Measurements from ENCODE around the gene CRY1.

The CRY1 gene

GRCh38 chr12:107066691-107067090 is 26.7 kb downstream of the CRY1 start:
- H3K4me3 ChIP-seq (ENCODE audit: low read depth, low read length), result no peak overlapping the region

GRCh38 chr12:107064687-107065086 is 28.7 kb downstream of the CRY1 start:
- H3K4me3 ChIP-seq (ENCODE audit: low read depth, low read length), result no peak overlapping the region
- DNase-seq (ENCODE audit: low read depth), result no peak
- TF ChIP-seq CTCF (IDR thresholded peaks at IDR 0.05; ENCODE audit: low read depth, low read length, missing control alignments), result no peak

More at GRCh38 chr12:107066691-107067090, 26.7 kb downstream of the CRY1 start:
- DNase-seq (ENCODE audit: low read depth), result no peak
- no peak for TF ChIP-seq CTCF (IDR thresholded peaks at IDR 0.05; ENCODE audit: low read depth, low read length, missing control alignments)

GRCh38 chr12:107064243-107064642 is 29.1 kb downstream of the CRY1 start:
- no peak for TF ChIP-seq CTCF (IDR thresholded peaks at IDR 0.05; ENCODE audit: low read depth, low read length, missing control alignments)
- no peak overlapping the region for H3K4me3 ChIP-seq (ENCODE audit: low read depth, low read length)
- no peak for DNase-seq (ENCODE audit: low read depth)

GRCh38 chr12:107058190-107058589 is 35.2 kb downstream of the CRY1 start:
- TF ChIP-seq CTCF (IDR thresholded peaks at IDR 0.05; ENCODE audit: low read depth, low read length, missing control alignments), result no peak
- DNase-seq (ENCODE audit: low read depth), result no peak
- no peak overlapping the region for H3K4me3 ChIP-seq (ENCODE audit: low read depth, low read length)

- DNase-seq (ENCODE audit: low read depth), result no peak
- TF ChIP-seq CTCF (IDR thresholded peaks at IDR 0.05; ENCODE audit: low read depth, low read length, missing control alignments), result no peak
- no peak overlapping the region for H3K4me3 ChIP-seq (ENCODE audit: low read depth, low read length)
Observed at GRCh38 chr12:107057071-107057834, 36.1 kb downstream of the CRY1 start.

- DNase-seq (ENCODE audit: low read depth), result no peak
- H3K4me3 ChIP-seq (ENCODE audit: low read depth, low read length), result no peak overlapping the region
- no peak for TF ChIP-seq CTCF (IDR thresholded peaks at IDR 0.05; ENCODE audit: low read depth, low read length, missing control alignments)
Observed at GRCh38 chr12:107053709-107054108, 39.6 kb downstream of the CRY1 start.

GRCh38 chr12:107045186-107045585 is 48.2 kb downstream of the CRY1 start:
- no peak for TF ChIP-seq CTCF (IDR thresholded peaks at IDR 0.05; ENCODE audit: low read depth, low read length, missing control alignments)
- DNase-seq (ENCODE audit: low read depth), result no peak

More at GRCh38 chr12:107045186-107045585, 48.2 kb downstream of the CRY1 start:
- no peak overlapping the region for H3K4me3 ChIP-seq (ENCODE audit: low read depth, low read length)

Measured in GM12864 (cell line).